GDM1 (cell line): ENCODE measurements around the gene SCML1.

ENCODE experiments used
- DNase-seq: peaks from one replicate; lab custom pipeline; 2025; lab: John Stamatoyannopoulos, UW

SCML1 gene

GRCh38 chrX:17788956-17789562 lies 51.8 kb downstream of the SCML1 start:
- no peak for DNase-seq

- DNase-seq = no peak
These were observed 55.5 kb downstream of the SCML1 start for GRCh38 chrX:17792826-17793225.

GRCh38 chrX:17798921-17799320 lies 61.6 kb downstream of the SCML1 start:
- DNase-seq = peak; percentile 8

GRCh38 chrX:17801431-17801830 lies 64.1 kb downstream of the SCML1 start:
- no peak for DNase-seq

GRCh38 chrX:17802756-17803155 lies 65.5 kb downstream of the SCML1 start:
- DNase-seq = no peak

- no peak for DNase-seq
These were observed 66.2 kb downstream of the SCML1 start for GRCh38 chrX:17803449-17803848.
